ENCODE data around the gene BDH2.

Gene BDH2

DNA sequence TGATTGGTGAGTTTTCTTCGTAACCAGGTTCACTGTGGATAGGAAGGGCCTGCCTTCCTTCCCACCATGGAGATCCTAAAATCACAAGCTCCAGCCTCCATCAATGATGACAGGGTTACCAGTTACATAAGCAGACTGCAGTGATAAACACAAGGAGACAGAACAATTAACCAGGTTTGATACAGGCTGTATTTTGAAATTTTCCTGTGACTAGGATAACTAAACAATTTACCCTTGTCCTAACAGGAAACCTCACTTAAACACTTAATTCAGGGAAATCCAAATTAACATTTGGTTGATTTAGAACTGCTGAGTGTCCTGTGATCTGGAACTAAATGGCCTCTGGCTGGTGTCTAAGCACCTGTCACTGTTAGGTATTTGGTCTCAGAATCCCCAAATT lies 20.0 kb downstream of the BDH2 start:
- no peak for DNase-seq

DNA sequence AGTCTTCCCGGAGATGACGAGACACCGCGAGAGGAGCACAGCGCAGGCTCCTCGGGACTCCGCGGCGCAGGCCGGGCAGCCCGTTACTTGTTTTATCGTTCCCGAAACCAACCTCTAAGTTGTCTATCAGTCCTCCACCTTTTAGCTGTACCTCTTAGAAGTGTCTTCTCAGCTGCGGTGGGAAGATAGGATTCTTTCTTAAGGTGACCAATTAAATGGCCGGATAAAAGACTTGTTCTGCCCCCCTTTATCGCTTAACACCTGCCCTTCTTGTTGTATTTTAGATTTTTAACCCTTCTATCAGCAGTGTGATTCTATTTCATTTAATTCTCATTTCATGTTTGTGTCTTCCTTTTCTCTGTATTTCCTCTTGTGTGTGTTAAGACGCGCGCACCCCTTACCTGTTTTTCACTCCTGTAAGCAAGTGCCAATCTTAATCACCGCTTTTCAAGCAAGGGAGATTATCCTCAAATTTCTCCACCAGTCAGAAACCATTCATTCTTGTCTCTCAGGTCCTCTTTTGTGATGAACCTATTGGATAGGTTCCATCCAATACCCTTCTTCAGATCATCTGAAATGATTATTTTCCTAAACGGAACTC lies 22.8 kb downstream of the BDH2 start, which contains the start of gene SLC9B2:
SLC9B2 (minus strand) TSS at position 15 of the 601 bp plus-strand sequence. CDS start 9,211 bp downstream, outside the sequence.
- DNase-seq = peak; percentile 12

DNA sequence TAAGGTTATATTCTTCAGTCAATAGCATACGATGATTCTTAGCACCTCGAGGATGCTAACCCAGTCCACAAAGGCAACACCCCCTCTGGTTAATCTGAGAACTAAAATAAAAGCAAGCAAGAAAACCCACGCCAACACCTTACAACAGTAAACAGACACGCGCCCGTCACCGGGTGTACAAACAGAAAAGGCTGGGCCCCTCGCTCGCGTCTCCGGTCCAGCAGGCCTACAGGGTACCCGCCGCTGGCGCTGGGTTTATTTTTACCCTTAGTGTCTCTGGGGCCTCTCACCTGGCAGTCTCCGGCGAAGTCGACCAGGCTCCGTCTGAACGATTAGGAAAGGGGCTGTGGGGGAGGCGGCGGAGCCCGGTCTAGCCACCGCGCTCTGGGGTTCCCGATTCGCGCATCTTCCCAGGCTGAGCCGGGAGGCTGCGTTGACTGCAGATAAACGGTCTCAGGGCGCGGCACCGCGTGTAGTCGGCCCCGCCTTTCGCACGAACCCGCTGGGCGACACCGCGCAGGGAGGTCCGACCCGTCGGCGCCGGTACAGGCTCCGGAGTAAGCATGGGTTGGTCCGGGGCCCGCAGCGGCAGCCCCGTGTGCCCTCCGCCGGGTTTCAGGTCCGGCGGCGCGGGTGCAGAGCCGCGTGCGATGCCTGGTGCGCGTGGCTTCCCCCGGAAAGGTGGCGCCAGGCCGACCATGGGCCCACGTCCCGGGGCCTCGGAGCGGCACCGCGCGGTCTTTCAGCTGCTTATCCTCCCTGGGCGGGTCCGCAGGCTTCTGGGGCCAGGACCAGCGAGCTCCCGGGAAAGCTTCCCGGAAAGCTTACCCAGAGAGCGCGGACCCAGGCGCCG lies 23.5 kb downstream of the BDH2 start:
- DNase-seq = peak; percentile 60

DNA sequence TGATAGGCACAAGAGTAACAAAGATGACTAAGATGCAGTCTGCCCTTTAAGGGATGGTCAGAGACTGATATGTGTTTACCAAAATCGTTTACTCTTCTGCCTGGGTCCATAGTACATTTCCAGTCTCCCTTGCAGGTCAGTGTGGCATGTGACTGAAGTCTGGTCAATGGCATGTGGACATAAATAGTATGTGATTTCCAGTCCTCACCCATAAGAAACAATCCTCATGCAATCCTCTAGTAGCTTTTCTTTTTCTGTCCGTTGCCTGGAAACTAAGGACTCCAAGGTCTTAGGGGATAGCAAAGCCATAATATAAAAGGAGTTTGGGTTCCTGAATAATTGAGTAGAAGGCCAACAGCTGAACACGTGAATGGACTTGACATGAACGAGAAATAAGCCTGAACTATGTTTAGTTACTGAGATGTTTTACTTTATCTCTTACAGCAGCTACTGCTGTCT lies 24.2 kb downstream of the BDH2 start:
- DNase-seq = no peak

DNA sequence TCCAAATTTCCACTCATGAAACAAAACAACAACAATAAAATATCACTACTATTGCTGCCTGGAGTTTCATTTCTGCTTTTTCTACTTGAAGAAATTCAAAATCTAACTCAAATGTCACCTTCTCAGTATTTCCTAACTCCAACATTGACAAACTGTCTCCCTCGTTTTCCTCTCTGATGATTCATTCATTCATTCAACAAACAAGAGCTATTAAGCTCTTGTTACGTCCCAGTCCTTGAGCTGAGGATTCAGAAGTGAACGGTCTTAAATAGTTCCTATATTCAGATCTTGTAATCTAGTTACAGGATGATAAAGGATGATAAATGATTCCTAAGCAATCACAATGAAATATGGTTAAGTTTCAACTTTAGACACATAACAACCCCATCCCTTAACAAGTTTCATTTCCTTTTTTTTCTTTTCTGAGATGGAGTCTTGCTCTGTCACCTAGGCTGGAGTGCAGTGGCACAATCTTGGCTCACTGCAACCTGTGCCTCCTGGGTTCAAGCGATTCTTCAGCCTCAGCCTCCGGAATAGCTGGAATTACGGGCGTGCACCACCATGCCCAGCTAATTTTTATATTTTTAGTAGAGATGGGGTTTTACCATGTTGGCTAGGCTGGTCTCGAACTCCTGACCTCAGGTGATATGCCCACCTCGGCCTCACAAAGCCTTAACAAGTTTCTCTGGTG lies 24.7 kb downstream of the BDH2 start:
- no peak for DNase-seq

DNA sequence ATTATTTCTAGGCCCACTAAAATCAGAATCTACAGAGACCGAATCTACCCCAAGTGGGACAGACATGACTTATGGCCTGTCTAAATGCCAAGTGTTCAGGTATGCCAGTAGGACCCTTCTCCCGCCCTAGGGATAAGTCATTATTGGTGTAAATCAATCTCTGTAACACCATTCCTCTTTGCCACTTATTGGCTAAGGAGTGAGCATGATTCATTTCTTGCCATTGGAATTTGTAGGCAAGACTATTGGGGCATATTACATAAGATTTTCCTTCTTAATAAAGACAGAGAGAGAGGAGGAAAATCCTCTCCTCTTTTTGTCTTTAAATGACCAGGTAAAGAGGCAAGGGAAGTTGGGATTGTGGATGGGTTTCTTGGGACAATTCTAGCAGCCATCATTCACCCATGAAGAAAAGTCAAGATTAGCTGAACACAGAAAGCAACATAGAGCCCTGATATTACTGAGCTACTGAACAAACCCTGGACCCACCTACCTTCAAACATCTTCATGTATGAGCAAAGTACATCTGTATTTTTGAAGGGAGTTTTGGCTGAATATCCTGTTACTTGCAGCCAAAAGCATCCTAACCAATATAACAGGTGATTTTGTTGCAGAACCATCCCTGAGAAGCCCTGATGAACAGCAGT lies 25.7 kb downstream of the BDH2 start:
- no peak for DNase-seq

DNA sequence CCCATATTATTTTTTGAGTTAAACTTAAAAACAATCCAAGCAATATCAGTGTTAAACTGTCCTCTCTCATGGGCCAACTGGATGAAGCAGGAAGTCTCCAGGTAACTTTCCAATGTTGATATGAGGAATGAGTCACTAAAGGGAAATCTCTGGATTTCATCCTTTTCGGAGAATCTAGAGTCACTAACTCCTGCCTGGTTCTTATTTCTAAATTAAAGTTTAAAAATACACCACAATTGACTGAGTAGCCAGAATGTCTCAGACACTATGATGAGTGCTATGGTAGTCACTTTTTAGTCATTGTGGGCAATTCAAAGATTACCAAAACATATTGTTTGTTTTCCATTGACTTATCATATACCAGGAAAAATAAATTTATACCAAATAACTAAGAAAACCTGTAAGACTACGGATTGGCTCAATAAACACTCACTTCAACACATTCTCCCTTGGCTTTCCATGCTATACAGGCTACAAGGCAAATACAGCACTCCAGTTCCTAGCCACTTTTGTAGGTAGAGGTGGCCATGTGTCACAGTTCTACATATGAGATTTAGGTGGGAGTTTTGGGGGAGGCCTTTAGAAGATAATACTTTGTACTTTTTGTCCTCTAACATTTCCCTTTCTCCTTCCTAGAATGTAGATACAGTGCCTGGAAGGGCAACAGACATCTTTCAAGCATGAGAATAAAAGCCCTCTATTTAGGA lies 31.6 kb downstream of the BDH2 start:
- DNase-seq = no peak

DNA sequence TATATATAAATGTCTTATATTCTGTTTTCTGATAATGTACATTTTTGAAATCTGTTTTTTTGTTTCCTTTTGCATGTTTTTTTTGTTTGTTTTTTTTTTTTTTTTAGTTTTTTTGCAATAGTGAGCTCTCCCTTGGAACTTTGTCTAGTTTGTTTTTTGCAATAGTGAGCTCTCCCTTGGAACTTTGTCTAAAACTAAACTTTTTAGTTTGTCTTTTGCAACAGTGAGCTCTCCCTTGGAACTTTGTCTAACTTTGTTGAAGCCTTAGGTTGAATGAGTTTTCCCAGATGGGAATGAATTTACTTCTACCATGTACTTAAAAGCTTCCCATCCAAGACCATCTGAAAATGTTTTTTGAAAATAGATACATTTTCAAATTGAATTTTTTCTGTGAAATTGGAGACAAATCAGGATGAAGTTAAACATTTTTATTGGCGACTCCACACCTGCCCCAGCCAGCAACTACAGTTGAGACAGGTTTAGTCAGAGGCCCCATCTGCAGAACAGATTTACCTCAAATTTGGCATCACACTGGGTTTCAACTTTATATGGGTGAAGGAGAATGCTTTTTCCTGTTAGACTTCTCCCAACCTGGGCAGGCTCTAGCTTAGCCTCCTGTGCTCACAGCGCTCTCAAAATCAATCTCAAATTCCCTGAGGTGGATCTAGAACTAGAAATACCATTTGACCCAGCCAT lies 39.0 kb downstream of the BDH2 start:
- DNase-seq = no peak

DNA sequence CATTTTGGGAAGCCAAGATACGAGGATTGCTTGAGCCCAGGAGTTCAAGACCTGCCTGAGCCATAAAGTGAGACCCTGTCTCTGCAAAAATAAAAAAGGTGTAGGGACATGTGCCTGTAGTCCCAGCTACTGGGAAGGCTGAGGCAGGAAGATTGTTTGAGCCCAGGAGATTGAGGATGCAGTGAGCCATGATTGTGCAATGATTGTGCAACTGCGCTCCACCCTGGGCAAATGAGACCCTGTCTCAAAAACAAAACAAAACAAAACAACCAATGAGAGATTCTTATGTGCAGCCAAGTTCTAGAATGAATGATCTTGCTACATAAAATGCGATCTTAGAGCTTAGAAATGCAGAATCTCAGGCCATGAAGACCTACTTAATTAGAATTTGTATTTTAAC lies 45.6 kb downstream of the BDH2 start:
- DNase-seq = no peak

DNA sequence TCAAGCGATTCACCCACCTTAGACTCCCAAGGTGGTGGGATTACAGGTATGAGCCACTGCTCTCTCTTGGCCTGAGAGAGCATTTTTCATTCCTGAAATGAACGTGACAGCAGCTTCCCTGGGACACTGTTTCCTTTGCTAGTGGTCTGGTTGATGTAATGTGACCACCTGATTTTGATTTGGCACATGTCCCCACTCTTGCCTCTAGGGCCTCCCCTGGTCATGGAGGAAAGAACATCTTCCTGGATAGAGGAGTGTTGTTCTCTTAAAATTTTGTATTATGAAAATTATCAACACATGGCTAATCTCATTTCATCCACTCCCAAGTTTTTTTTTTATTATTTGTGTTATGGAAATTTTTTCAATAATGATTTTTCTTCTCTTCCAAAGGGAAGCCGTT lies 46.9 kb downstream of the BDH2 start:
- no peak for DNase-seq

DNA sequence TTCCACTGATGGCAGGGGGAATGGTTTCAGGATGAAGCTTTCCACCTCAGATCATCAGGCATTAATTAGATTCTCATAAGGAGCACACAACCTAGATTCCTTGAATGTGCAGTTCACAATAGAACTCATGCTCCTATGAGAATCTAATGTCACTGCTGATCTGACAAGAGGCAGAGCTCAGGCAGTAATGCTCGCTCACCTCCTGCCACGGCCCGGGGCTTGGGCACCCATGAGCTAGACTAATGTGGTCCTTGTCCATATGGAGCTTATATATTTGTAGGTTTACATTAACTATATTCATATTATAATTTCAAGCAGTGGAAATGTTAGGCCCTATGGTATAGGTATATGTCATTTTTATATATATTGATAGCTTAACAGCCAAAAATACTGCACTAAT lies 47.5 kb downstream of the BDH2 start:
- no peak for DNase-seq

DNA sequence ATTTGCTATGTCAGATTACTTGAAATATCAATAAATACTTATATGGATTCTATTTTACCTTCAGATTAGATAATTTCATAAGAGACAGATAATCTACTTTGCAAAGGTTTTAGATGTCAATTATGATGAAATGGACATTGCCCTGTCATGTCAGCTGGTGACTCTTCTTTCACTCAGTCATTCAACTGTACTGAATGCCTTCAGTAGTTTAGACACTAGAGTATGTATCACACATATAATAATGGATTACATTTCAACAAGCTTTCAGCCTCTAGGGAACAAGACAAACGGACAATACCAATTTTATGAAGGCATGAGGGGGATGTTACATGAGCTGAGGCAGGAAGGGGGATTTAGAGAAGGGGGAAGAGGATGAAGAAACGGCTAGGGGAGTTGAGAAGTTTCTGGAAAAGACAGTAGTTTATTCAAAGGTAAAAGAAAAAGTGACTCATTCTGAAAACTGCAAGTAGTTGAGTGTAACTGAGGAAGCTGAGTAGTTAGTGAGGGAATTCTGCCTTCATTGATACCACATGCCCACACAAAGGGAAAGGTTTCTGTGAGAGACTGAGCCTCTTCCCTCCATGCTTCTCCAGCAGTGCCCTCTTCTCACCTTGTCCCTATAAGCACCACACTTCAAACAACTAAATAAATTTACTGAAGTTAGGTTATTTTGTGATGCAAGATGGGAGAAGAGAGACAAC lies 48.7 kb downstream of the BDH2 start:
- no peak for DNase-seq

DNA sequence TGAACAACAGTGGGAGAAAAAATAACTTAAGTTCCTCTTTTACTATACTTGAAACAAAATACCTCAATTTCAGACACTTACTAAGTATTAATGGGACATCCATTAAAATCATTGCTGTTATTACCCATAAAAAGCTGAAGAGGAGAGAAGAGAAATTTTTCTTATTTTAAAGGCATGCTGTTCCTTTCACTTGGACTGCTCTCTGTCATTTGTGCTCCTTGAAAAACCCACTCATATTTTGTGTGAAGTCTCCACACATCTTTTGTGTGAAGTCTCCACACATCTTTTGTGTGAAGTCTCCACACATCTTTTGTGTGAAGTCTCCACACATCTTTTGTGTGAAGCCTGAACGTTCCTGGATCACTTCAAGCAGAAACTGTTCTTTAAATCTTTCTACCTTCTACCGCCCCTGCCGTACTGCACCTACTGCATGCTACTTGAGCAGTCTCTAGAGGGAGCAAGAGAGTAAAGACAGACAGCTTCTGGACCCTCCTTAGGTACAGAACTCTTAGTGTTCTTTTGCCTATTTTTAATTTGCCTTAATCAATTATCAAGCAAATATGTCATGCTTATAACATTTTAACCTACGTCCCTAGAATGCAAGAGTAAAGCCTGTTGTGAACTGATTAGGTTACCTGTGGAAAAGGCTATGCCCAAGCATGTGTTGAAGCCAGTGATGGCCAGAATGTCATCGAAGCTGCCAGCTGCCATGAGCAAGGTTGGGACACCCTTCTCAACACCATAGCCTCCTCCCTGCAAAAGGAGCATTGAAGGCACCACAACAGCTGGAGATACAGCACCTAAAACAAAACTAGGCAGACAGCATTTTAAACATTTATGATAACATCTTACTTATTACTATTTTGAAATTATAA lies 53.0 kb downstream of the BDH2 start:
- peak; percentile 5 for DNase-seq

DNA sequence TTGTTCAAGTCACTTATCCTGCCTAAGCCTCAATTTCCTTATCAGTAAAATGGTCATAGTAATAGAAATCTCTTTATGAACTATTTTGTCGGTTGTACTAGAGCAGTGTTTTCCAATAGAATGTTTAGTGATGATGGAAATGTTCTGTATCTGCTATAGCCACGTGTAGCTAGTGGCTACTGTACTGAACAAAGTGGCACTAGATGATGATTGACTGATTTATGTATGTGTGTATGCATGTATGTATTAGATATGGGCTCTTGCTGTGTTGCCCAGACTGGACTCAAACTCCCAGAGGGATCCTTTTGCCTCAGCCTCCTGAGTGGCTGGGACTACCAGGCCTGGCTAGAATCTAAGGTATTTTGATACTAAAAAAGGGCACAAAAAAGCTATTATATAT lies 55.5 kb downstream of the BDH2 start:
- DNase-seq = no peak

DNA sequence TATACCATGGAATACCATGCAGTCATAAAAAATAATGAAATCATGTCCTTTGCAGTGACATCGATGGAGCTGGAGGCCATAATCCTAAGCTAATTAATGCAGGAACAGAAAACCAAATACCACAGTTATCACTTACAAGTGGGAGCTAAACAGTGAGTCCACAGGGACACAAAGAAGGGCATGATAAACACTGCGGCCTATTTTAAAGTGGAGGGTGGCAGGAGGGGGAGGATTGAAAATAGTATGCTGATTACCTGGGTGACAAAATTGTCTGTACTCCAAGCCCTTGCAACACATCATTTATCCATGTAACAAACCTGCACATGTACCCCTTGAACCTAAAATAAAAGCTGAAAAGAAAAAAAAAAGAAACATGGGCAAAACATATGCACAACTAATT lies 63.5 kb downstream of the BDH2 start:
- DNase-seq = no peak

DNA sequence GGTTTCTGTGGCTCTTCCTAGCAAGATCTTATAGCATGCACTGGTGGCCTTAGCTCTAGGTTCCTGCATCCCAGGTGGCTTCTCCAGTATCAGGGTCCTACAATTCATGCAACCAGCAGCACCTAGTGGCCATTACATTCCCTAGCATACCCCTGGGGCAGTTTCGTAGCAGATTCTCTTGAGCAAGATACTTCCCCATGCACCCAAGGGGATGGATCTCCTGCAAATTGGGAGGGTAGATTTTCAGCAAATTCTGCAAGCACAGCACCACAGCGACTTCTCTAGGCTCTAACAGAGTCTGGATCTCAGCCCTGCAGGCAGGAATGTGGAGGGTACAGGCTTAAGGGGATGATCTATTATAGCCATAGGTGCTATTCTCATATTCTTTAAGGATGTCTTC lies 67.1 kb downstream of the BDH2 start:
- no peak for DNase-seq

DNA sequence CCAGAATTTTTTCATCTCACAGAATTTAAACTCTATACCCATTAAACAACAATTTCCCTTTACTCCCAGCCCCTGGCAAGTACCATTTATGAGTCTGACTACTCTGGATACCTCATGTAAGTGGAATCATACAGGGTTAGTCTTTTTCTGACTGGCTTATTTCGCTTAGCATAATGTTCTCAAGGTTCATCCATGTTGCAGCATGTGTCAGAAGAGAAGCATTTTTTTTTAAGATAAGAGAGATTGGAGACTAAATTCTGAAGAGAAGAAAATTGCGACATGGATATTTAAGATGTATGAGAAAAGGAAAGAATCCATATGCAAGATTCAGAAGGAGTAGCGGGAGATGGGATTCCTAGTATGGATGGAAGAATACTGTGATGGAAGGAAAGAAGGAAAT lies 68.8 kb downstream of the BDH2 start:
- DNase-seq = no peak

DNA sequence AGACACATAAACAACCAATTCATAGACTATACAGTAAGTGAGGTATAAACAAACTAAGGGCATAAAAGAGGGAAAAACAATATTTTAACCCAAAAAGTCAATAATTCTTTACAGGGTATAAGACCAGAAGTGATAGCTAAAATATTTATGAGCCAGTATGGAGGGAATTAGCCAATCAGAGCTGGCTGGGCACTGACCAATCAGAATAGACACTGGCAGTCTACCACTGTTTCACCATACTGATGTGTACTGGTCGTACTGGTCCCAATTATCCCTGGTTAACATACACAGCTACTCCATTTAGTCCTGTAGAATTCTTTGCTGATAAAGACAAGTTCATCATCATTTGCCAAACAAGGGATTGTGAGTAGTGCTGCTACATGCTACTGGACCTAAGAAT lies 70.3 kb downstream of the BDH2 start:
- DNase-seq = no peak
